ENCODE measurements around the gene CDH13. TPM values are rescaled to one million over a fixed set of nuclear protein-coding genes. Genes with fewer than 3 reads are reported as not detected.

The CDH13 gene
- total and polyA plus RNA-seq, 10 of the 15 experiments (the other 5 are each of a cell fraction or from before 2014, with no cell fraction given): under 0.01 to 0.05 TPM; not detected in 8

GRCh38 chr16:83075956-83076355, 449.2 kb downstream of the CDH13 start:
- ChIA-PET SMC1A (ENCODE audit: uncharacterized antibody, unreplicated experiment) (no interaction called here), POLR2A (no interaction called here), CTCF (no interaction called here), RAD21 (ENCODE audit: unreplicated experiment) (no interaction called here)
- no peaks in the 10 kb centered on the region for H3K79me2 ChIP-seq (ENCODE audit: control insufficient read depth, insufficient read depth, low read length)
- in situ Hi-C loops (cut with MboI): no loop called here
- H3K4me3 ChIP-seq: no peak overlapping the region
- 0% methylated on average over 2 of the region's 2 CpGs for WGBS (ENCODE audit: insufficient coverage, insufficient replicate concordance, low lambda C conversion rate, missing lambda C conversion rate)
- no peaks in the 10 kb centered on the region for H3K27me3 ChIP-seq (replicated peaks in 1 of 2; ENCODE audit: control insufficient read depth in 2 of 2, insufficient read depth in 2 of 2, low read length in 1 of 2)
- no peak for TF ChIP-seq RBBP5 (conservative IDR thresholded peaks at IDR 0.05)
- TF ChIP-seq EP300 (IDR thresholded peaks at IDR 0.05; ENCODE audit: borderline replicate concordance in 1 of 2, control insufficient read depth in 1 of 2, low read depth in 2 of 2, low read length in 2 of 2): no peak
- no peak for TF ChIP-seq NFYA (IDR thresholded peaks at IDR 0.05; ENCODE audit: borderline replicate concordance, low read depth, low read length)
- no peaks in the 10 kb centered on the region for H4K20me1 ChIP-seq (ENCODE audit: control insufficient read depth, insufficient read depth)
- BruUV-seq (replicated peaks): no TSS peak
- intact Hi-C loops (cut with micrococcal nuclease; ENCODE audit: unreplicated experiment): no loop called here
- H3K9me3 ChIP-seq (replicated peaks; ENCODE audit: control insufficient read depth, insufficient read depth, low read length): no peaks in the 10 kb centered on the region
- no peak overlapping the region for H2AFZ ChIP-seq (ENCODE audit: control insufficient read depth, low read depth, low read length)
- no peak overlapping the region for H3K4me2 ChIP-seq (ENCODE audit: control insufficient read depth, insufficient read depth)
- no peaks in the 10 kb centered on the region for H3K4me1 ChIP-seq (ENCODE audit: control insufficient read depth, insufficient read depth, low read length)
- H3K27ac ChIP-seq (ENCODE audit: control insufficient read depth, insufficient read depth): no peak overlapping the region
- H3K9ac ChIP-seq (ENCODE audit: control insufficient read depth, insufficient read depth, low read length): no peak overlapping the region
- DNase-seq (ENCODE audit: low read depth, low spot score) (no peak), FAIRE-seq (no peak), ATAC-seq (no peak)
- H3K36me3 ChIP-seq (ENCODE audit: control insufficient read depth in 2 of 2, insufficient read depth in 2 of 2, low read length in 1 of 2): no peaks in the 10 kb centered on the region

- no peak overlapping the region for H3K27ac ChIP-seq (ENCODE audit: control insufficient read depth, insufficient read depth)
- no TSS peak for BruUV-seq (replicated peaks)
- ChIA-PET RAD21 (ENCODE audit: unreplicated experiment) (no interaction called here), CTCF (interaction anchor here (0.8 to 1.1 kb wide), 2 partner anchors 18 to 53 kb away, joined by 3 read pairs; no protein-coding TSS in a partner anchor), POLR2A (no interaction called here), SMC1A (ENCODE audit: uncharacterized antibody, unreplicated experiment) (no interaction called here)
- H3K4me1 ChIP-seq (ENCODE audit: control insufficient read depth, insufficient read depth, low read length): no peaks in the 10 kb centered on the region
- TF ChIP-seq ESRRA (IDR thresholded peaks at IDR 0.05; ENCODE audit: low read length) (no peak), SMAD1 (IDR thresholded peaks at IDR 0.05; ENCODE audit: low read depth, partially characterized antibody) (no peak), KAT2A (conservative IDR thresholded peaks at IDR 0.05; ENCODE audit: control insufficient read depth, low read depth, low read length) (no peak)
- ATAC-seq (no peak), FAIRE-seq (no peak), DNase-seq (ENCODE audit: low read depth, low spot score) (no peak)
- H3K27me3 ChIP-seq (replicated peaks in 1 of 2; ENCODE audit: control insufficient read depth in 2 of 2, insufficient read depth in 2 of 2, low read length in 1 of 2): no peaks in the 10 kb centered on the region
- in situ Hi-C loops (cut with MboI) (no loop called here), intact Hi-C loops (cut with micrococcal nuclease; ENCODE audit: unreplicated experiment) (no loop called here)
- H3K9me3 ChIP-seq (replicated peaks; ENCODE audit: control insufficient read depth, insufficient read depth, low read length): no peaks in the 10 kb centered on the region
- H3K9ac ChIP-seq (ENCODE audit: control insufficient read depth, insufficient read depth, low read length): no peak overlapping the region
- H2AFZ ChIP-seq (ENCODE audit: control insufficient read depth, low read depth, low read length): no peak overlapping the region
- no peak overlapping the region for H3K4me3 ChIP-seq
- H4K20me1 ChIP-seq (ENCODE audit: control insufficient read depth, insufficient read depth): no peaks in the 10 kb centered on the region
- H3K79me2 ChIP-seq (ENCODE audit: control insufficient read depth, insufficient read depth, low read length): no peaks in the 10 kb centered on the region
- no peak overlapping the region for H3K4me2 ChIP-seq (ENCODE audit: control insufficient read depth, insufficient read depth)
- WGBS (ENCODE audit: insufficient coverage, insufficient replicate concordance, low lambda C conversion rate, missing lambda C conversion rate): 0% methylated on average over 3 of the region's 3 CpGs
- H3K36me3 ChIP-seq (ENCODE audit: control insufficient read depth in 2 of 2, insufficient read depth in 2 of 2, low read length in 1 of 2): no peaks in the 10 kb centered on the region
These were observed 456.6 kb downstream of the CDH13 start for GRCh38 chr16:83083361-83083760.
